Prostate gland (tissue), 2 donors: ENCODE data around the gene NRTN. TPM values are rescaled to one million over a fixed set of nuclear protein-coding genes. Genes with fewer than 3 reads are reported as not detected.

Experiments used
- DNase-seq: peaks from one replicate; pipeline ENCODE4 v3.0.0-alpha.2; 2019; ENCODE audit warnings: low spot score
- H3K27ac ChIP-seq, 2 donors: fragments of 200-600 bp; sonication (generic); 2 replicates each; pipeline ENCODE4 v1.5.1; 2017 to 2019
- H3K27me3 ChIP-seq: fragments of 200-600 bp; sonication (generic); replicated peaks from 2 replicates; pipeline ENCODE4 v1.5.1; 2019; ENCODE audit not compliant: insufficient read depth
- H3K36me3 ChIP-seq, 2 donors: fragments of 200-600 bp; sonication (generic); 1 replicate in 1 of 2; 2 replicates in 1 of 2; pipeline versions ENCODE4 v1.5.1 to v1.8.1; 2017 to 2019
- H3K4me1 ChIP-seq: fragments of 200-600 bp; sonication (generic); replicated peaks from 2 replicates; pipeline ENCODE4 v1.5.1; 2019
- H3K4me3 ChIP-seq, 2 donors: fragments of 200-600 bp; sonication (generic); 2 replicates each; pipeline ENCODE4 v1.5.1; 2017 to 2019
- H3K9me3 ChIP-seq: fragments of 200-600 bp; sonication (generic); 2 replicates; pipeline ENCODE4 v1.5.1; 2017
- CTCF ChIP-seq, 4 experiments: fragments of 200-600 bp in 2 of 4; fragments of 450-650 bp in 2 of 4; sonication (generic) in 2 of 4; IDR thresholded peaks; 1 replicate in 3 of 4; 2 replicates in 1 of 4; pipeline ENCODE4 v1.5.1; 2016 to 2019; ENCODE audit warnings: antibody characterized with exemption in 4 of 4, mild to moderate bottlenecking in 2 of 4, moderate library complexity in 2 of 4
- POLR2A ChIP-seq: fragments of 450-650 bp; IDR thresholded peaks from one replicate; pipeline ENCODE4 v1.6.1; 2016; ENCODE audit warnings: antibody characterized with exemption, mild to moderate bottlenecking
- POLR2AphosphoS5 ChIP-seq: sonication (generic); formaldehyde crosslinking; IDR thresholded peaks from one replicate; pipeline ENCODE4 v1.6.1; 2017; ENCODE audit warnings: antibody characterized with exemption
- WGBS: methylation state at CpG from one replicate; pipeline ENCODE4 v1.1.5; 2018; 5-methylcytosine and 5-hydroxymethylcytosine counted together
- intact Hi-C: fragments of 100-400 bp; cut with DNase I; formaldehyde crosslinking; loops from one replicate; pipeline ENCODE4 v1.14.2; 2022
- total RNA-seq, 2 donors: library from RNA; depleted of rRNA; stranded (reverse); fragments of >200 nt; gene quantifications; one replicate each; pipeline ENCODE4 v1.1.0, GENCODE V29; 2016

The NRTN gene
- total RNA-seq, 2 donors from 2014 or later, result 9.7 to 12.9 TPM

- TF ChIP-seq POLR2AphosphoS5, result no peak
- no peak for TF ChIP-seq POLR2A
- no peak for TF ChIP-seq CTCF (IDR thresholded peaks at IDR 0.05)
- no peaks in the 10 kb centered on the region for H3K27me3 ChIP-seq
- no peaks in the 10 kb centered on the region for H3K36me3 ChIP-seq
- no peaks in the 10 kb centered on the region for H3K9me3 ChIP-seq
- no peak overlapping the region for H3K27ac ChIP-seq
- DNase-seq, result no peak
- 90% methylated on average over 13 of the region's 22 CpGs for WGBS
- H3K4me1 ChIP-seq, result no peaks in the 10 kb centered on the region
- no peak overlapping the region for H3K4me3 ChIP-seq
- intact Hi-C loops, result no loop called here
Observed at GRCh38 chr19:5832061-5832460, 27.2 kb downstream of the NRTN start.

- no peak overlapping the region for H3K27ac ChIP-seq
- WGBS, result 86% methylated on average over 6 of the region's 6 CpGs
- TF ChIP-seq POLR2A (no peak), CTCF (IDR thresholded peaks at IDR 0.05) (no peak), POLR2AphosphoS5 (no peak)
- intact Hi-C loops, result no loop called here
- DNase-seq, result no peak
- H3K27me3 ChIP-seq, result no peaks in the 10 kb centered on the region
- no peak overlapping the region for H3K4me3 ChIP-seq
- no peaks in the 10 kb centered on the region for H3K4me1 ChIP-seq
- no peaks in the 10 kb centered on the region for H3K9me3 ChIP-seq
- no peaks in the 10 kb centered on the region for H3K36me3 ChIP-seq
Observed at GRCh38 chr19:5832527-5833216, 27.8 kb downstream of the NRTN start.

- intact Hi-C loops, result no loop called here
- H3K27me3 ChIP-seq, result no peaks in the 10 kb centered on the region
- H3K4me3 ChIP-seq, result no peak overlapping the region
- H3K27ac ChIP-seq, result no peak overlapping the region
- no peak for DNase-seq
- TF ChIP-seq POLR2A (no peak), CTCF (IDR thresholded peaks at IDR 0.05) (no peak), POLR2AphosphoS5 (no peak)
- no peaks in the 10 kb centered on the region for H3K9me3 ChIP-seq
- 51% methylated on average over 15 of the region's 15 CpGs for WGBS
- no peaks in the 10 kb centered on the region for H3K4me1 ChIP-seq
- no peaks in the 10 kb centered on the region for H3K36me3 ChIP-seq
Observed at GRCh38 chr19:5837761-5838352, 33.0 kb downstream of the NRTN start.

GRCh38 chr19:5838353-5839064 lies 33.6 kb downstream of the NRTN start:
- DNase-seq, result no peak
- Histone ChIP-seq H3K27ac (no peak overlapping the region), H3K4me1 (no peaks in the 10 kb centered on the region), H3K9me3 (no peaks in the 10 kb centered on the region), H3K36me3 (no peaks in the 10 kb centered on the region), H3K27me3 (no peaks in the 10 kb centered on the region), H3K4me3 (no peak overlapping the region)
- TF ChIP-seq POLR2AphosphoS5 (no peak), POLR2A (no peak), CTCF (IDR thresholded peaks at IDR 0.05) (no peak)
- WGBS, result 63% methylated on average over 20 of the region's 20 CpGs
- intact Hi-C loops, result no loop called here
